GM13977 (cell line): ENCODE data around the gene CMSS1.

Experiments
- DNase-seq: peaks from one replicate; pipeline ENCODE4 v3.0.0; 2012; ENCODE audit warnings: low spot score
- in situ Hi-C: fragments of 300-500 bp; cut with MboI; formaldehyde crosslinking; loops from one replicate; pipeline ENCODE4 v1.12.0; 2022; ENCODE audit warnings: low sequenced_read_pairs, low pct_unique_long_range_greater_than_20kb, mixed read lengths, inconsistent platforms; ENCODE audit not compliant: unreplicated experiment
- TF ChIP-seq, protein P1 (sequence below): IDR thresholded peaks from 2 replicates; pipeline ENCODE4 v1.5.1; 2012; ENCODE audit warnings: mild to moderate bottlenecking, control low read depth; ENCODE audit not compliant: insufficient read depth; ENCODE audit errors: extremely low read depth, missing control alignments

The CMSS1 gene

DNA sequence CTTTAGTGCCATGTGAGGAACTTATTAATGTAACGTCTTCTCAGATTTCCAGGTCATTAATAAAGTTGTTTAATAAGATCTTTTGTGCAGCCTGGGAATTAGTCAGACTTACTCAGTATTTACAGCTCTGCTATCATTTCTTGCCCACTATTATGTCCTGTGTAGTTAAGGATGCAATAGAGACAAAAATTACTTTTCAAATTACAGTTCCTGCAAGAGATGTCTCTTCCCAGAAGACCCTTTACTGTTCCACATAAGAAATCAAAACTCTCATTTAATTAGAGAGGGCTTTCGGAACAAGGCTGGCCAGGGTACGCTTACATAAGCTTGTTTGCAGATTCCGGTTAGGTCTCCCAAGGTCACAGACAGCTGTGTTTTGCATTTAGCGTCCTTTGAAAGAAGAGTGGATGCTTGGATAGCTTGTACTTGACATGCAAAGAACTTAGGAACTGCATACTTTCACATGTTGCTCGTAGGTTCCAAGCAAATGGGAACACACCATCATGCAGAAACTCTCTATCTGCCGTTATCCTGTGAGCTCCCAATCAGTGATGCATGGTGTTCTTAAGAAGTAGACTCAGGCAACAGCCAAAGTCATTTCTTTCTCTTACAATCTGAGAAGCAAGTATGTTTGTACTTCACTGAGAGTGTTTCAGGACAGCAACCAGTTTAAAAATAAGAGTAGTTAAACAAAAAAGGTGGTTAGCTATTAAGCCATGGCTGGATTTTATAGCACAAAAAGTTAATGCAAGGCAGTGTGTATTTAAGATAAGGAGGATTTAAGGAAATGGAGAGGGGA lies 259.3 kb downstream of the CMSS1 start:
- in situ Hi-C loops: loop anchor here (10.0 kb wide), 1 partner anchor 178 kb away; no protein-coding TSS in a partner anchor
- DNase-seq: no peak

DNA sequence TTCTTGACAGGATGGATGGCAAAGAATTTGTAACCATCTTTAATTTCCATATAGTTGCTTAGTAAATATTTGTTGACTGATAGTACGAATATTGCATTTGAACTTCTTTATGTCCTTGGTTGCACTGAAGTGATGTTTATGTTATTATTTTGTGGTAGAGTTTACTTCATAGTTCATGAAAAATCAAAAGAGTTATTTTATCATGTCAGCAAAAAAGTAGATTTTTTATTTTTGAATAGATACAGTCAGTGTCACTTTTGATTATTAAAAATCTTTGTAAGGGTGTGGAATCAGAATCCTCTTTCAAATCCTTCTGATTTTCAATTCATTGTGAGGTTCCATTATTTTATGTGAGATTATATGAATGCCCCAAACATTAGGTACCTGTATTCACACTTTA lies 261.7 kb downstream of the CMSS1 start:
- in situ Hi-C loops: loop anchor here (10.0 kb wide), 1 partner anchor 175 kb away; no protein-coding TSS in a partner anchor
- no peak for DNase-seq
- TF ChIP-seq, protein P1, sequence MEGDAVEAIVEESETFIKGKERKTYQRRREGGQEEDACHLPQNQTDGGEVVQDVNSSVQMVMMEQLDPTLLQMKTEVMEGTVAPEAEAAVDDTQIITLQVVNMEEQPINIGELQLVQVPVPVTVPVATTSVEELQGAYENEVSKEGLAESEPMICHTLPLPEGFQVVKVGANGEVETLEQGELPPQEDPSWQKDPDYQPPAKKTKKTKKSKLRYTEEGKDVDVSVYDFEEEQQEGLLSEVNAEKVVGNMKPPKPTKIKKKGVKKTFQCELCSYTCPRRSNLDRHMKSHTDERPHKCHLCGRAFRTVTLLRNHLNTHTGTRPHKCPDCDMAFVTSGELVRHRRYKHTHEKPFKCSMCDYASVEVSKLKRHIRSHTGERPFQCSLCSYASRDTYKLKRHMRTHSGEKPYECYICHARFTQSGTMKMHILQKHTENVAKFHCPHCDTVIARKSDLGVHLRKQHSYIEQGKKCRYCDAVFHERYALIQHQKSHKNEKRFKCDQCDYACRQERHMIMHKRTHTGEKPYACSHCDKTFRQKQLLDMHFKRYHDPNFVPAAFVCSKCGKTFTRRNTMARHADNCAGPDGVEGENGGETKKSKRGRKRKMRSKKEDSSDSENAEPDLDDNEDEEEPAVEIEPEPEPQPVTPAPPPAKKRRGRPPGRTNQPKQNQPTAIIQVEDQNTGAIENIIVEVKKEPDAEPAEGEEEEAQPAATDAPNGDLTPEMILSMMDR: no peak

More for the DNA sequence above, 259.3 kb downstream of the CMSS1 start:
- TF ChIP-seq, protein P1: no peak

DNA sequence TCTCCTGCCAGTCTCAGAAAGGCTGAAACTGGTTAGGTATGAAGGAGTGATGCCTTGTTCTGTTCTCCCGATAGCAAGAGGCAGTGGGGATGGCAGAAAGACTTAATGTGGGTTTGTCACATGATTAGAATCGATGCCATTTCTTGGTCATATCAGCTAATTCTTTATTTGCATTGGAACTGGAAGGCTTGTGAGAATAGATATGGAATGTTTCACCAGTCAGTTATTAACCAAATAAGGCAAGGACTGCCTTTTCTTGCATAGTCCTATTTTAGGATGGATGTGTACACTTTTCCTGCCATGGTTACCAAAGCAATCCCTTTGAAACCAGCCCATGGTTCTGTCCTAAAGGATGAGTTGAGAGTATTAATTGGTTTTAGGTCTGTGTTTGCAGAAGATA lies 262.9 kb downstream of the CMSS1 start:
- DNase-seq: no peak
- in situ Hi-C loops: no loop called here
- TF ChIP-seq, protein P1: no peak

DNA sequence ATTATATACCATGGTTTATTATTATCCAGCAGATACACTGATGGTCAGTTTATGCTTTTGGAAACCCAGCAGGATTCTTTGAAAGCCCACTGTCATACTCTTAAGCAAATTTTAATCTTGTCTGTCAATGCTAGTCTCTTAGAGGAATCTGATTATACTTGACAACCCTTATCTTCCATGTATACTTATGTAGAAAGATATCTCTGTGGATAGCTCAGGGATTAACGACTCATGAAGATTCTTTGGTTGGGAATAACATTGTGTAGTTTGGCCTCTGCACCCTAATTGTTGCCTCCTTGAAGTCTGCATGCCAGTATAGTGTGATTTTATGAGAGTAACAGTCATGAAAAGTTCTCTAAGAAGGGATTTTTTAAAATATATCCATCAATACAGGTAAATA lies 263.6 kb downstream of the CMSS1 start:
- no peak for DNase-seq
- in situ Hi-C loops: no loop called here
- TF ChIP-seq, protein P1: no peak

DNA sequence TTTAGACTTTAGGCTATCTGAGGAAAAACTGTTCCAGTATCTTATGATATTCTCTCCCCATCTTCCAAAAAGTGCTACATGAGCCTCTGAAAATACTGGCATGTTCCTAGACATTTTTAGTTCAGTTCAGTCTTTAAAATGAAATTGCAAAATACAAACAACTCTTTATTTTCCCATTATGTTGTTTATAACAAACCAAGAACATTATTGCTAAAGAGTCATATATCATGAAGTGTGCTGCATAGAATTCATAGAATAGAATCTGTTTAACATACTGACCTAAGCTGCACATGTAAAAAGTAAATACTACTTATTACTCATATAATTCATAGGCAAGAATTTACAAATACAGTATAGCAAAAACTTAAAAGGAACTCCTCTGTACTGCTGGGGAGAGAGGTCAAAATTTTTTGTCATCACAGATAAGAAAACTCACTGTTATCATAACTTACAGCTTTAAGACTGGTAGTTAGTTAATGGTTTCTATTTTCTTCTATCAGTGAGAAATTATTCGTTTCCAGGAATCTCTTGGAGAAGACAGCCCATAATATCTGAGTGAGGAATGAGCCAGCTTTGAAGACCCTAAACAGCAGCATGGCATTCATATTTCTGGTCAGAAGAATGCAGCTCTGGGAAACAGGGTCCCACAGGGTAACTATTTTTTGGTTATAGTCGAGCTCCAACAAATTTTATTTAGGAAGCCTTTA lies 264.5 kb downstream of the CMSS1 start:
- DNase-seq: no peak
- in situ Hi-C loops: no loop called here
- TF ChIP-seq, protein P1: no peak

DNA sequence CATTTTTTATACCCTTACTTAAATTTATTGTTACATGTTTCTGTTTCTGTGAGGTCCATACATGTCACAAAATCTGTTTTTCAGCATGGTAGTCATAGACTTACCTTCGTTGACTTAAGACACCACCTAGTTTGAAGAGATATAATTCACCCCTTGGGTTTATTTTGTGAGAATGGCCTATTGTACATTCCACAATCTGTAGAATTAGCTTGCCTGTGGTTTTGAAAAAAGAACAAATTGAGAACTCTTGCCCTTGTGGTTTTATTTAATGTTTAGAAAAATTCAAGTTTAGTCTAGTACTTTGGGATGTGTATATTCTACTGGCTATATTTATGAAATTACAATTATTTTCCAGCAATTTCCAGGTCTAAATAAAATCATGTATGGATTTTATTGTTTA lies 265.1 kb downstream of the CMSS1 start:
- no peak for DNase-seq
- TF ChIP-seq, protein P1: no peak
- in situ Hi-C loops: no loop called here
